Measurements from ENCODE around the gene FHOD3.

- TF ChIP-seq, protein P1, sequence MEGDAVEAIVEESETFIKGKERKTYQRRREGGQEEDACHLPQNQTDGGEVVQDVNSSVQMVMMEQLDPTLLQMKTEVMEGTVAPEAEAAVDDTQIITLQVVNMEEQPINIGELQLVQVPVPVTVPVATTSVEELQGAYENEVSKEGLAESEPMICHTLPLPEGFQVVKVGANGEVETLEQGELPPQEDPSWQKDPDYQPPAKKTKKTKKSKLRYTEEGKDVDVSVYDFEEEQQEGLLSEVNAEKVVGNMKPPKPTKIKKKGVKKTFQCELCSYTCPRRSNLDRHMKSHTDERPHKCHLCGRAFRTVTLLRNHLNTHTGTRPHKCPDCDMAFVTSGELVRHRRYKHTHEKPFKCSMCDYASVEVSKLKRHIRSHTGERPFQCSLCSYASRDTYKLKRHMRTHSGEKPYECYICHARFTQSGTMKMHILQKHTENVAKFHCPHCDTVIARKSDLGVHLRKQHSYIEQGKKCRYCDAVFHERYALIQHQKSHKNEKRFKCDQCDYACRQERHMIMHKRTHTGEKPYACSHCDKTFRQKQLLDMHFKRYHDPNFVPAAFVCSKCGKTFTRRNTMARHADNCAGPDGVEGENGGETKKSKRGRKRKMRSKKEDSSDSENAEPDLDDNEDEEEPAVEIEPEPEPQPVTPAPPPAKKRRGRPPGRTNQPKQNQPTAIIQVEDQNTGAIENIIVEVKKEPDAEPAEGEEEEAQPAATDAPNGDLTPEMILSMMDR (IDR thresholded peaks at IDR 0.05) = no peak
- TF ChIP-seq, protein P2, sequence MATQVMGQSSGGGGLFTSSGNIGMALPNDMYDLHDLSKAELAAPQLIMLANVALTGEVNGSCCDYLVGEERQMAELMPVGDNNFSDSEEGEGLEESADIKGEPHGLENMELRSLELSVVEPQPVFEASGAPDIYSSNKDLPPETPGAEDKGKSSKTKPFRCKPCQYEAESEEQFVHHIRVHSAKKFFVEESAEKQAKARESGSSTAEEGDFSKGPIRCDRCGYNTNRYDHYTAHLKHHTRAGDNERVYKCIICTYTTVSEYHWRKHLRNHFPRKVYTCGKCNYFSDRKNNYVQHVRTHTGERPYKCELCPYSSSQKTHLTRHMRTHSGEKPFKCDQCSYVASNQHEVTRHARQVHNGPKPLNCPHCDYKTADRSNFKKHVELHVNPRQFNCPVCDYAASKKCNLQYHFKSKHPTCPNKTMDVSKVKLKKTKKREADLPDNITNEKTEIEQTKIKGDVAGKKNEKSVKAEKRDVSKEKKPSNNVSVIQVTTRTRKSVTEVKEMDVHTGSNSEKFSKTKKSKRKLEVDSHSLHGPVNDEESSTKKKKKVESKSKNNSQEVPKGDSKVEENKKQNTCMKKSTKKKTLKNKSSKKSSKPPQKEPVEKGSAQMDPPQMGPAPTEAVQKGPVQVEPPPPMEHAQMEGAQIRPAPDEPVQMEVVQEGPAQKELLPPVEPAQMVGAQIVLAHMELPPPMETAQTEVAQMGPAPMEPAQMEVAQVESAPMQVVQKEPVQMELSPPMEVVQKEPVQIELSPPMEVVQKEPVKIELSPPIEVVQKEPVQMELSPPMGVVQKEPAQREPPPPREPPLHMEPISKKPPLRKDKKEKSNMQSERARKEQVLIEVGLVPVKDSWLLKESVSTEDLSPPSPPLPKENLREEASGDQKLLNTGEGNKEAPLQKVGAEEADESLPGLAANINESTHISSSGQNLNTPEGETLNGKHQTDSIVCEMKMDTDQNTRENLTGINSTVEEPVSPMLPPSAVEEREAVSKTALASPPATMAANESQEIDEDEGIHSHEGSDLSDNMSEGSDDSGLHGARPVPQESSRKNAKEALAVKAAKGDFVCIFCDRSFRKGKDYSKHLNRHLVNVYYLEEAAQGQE (IDR thresholded peaks at IDR 0.05; ENCODE audit: insufficient read depth in 1 of 2, low read depth in 2 of 2, low read length in 1 of 2) = no peak
Measured at GRCh38 chr18:36668349-36668748, 370.8 kb downstream of the FHOD3 start.

Data from Panc1 (cell line).